HepG2 (cell line): ENCODE data around the gene C1orf216. TPM values are rescaled to one million over a fixed set of nuclear protein-coding genes. Genes with fewer than 3 reads are reported as not detected.

Source experiments
- ATAD3A ChIP-seq: sonication (generic); formaldehyde crosslinking; IDR thresholded peaks from 2 replicates; pipeline ENCODE4 v1.4.0; 2020; ENCODE audit warnings: missing genetic modification reagents
- CERS6 ChIP-seq: sonication (generic); formaldehyde crosslinking; IDR thresholded peaks from 2 replicates; pipeline ENCODE4 v1.5.0; 2020; ENCODE audit warnings: missing genetic modification reagents
- GABPA ChIP-seq, 2 experiments: IDR thresholded peaks; 2 replicates each; pipeline ENCODE4 v1.6.1; 2011 to 2016; ENCODE audit warnings: low read depth in 2 of 2, low read length in 1 of 2, missing biosample characterization in 1 of 2, missing genetic modification characterization in 1 of 2
- GLI4 ChIP-seq: sonication (generic); formaldehyde crosslinking; IDR thresholded peaks from 2 replicates; pipeline ENCODE4 v1.5.1; 2020; ENCODE audit warnings: missing genetic modification reagents, mild to moderate bottlenecking, moderate library complexity, borderline replicate concordance
- GMEB2 ChIP-seq: IDR thresholded peaks from 2 replicates; pipeline ENCODE4 v1.6.1; 2016; ENCODE audit warnings: missing biosample characterization, missing genetic modification reagents, low read depth
- HNF4A ChIP-seq: sonication (generic); formaldehyde crosslinking; IDR thresholded peaks from 2 replicates; pipeline ENCODE4 v1.4.0; 2020; ENCODE audit warnings: missing genetic modification reagents
- MEF2D ChIP-seq: sonication (generic); formaldehyde crosslinking; IDR thresholded peaks from 2 replicates; pipeline ENCODE4 v1.5.1; 2020; ENCODE audit warnings: mild to moderate bottlenecking, missing genetic modification reagents
- PAF1 ChIP-seq: IDR thresholded peaks from 2 replicates; pipeline ENCODE4 v1.6.1; 2016; ENCODE audit warnings: missing genetic modification reagents, missing compliant biosample characterization
- REL ChIP-seq: sonication (generic); formaldehyde crosslinking; conservative IDR thresholded peaks from 2 replicates; pipeline ENCODE4 v1.8.0; 2022; ENCODE audit warnings: mild to moderate bottlenecking, missing genetic modification reagents, moderate library complexity
- SALL1 ChIP-seq: sonication (generic); formaldehyde crosslinking; IDR thresholded peaks from 2 replicates; pipeline ENCODE4 v1.8.0; 2022; ENCODE audit warnings: mild to moderate bottlenecking, missing genetic modification reagents
- SMC3 ChIP-seq: IDR thresholded peaks from 2 replicates; pipeline ENCODE4 v1.6.1; 2011; ENCODE audit warnings: low read length, improper control_type of control experiment
- TCF12 ChIP-seq, 2 experiments: fragments of 450-650 bp in 1 of 2; sonication (generic) in 1 of 2; formaldehyde crosslinking in 1 of 2; IDR thresholded peaks; 2 replicates each; pipeline versions ENCODE4 v1.6.1 to v1.8.0; 2017 to 2022; ENCODE audit warnings: antibody characterized with exemption in 1 of 2, mild to moderate bottlenecking in 1 of 2, missing genetic modification reagents in 1 of 2, moderate library complexity in 1 of 2
- TRIM24 ChIP-seq: sonication (generic); formaldehyde crosslinking; IDR thresholded peaks from 2 replicates; pipeline ENCODE4 v1.8.0; 2022; ENCODE audit warnings: mild to moderate bottlenecking, missing genetic modification reagents
- ZBTB21 ChIP-seq: sonication (generic); formaldehyde crosslinking; IDR thresholded peaks from 2 replicates; pipeline ENCODE4 v1.4.0; 2020; ENCODE audit warnings: missing genetic modification reagents
- ZFX ChIP-seq: sonication (generic); formaldehyde crosslinking; IDR thresholded peaks from 2 replicates; pipeline ENCODE4 v1.4.0; 2020; ENCODE audit warnings: mild to moderate bottlenecking, low read depth, missing genetic modification reagents, moderate library complexity
- ZNF143 ChIP-seq: sonication (generic); formaldehyde crosslinking; IDR thresholded peaks from 2 replicates; pipeline ENCODE4 v1.4.0; 2020; ENCODE audit warnings: missing genetic modification reagents
- ZNF652 ChIP-seq: IDR thresholded peaks from 2 replicates; pipeline ENCODE4 v1.6.1; 2016; ENCODE audit warnings: low read depth, borderline replicate concordance
- ZNF775 ChIP-seq: sonication (generic); formaldehyde crosslinking; IDR thresholded peaks from 2 replicates; pipeline ENCODE4 v1.4.0; 2020; ENCODE audit warnings: missing genetic modification reagents, mild to moderate bottlenecking, moderate library complexity, borderline replicate concordance
- polyA plus RNA-seq, 8 experiments: library from polyadenylated mRNA; depleted of rRNA in 3 of 8; stranded (reverse) in 7 of 8; unstranded in 1 of 8; fragments of >200 nt; fragmentation: Illumina TruSeq in 4 of 8; extraction: Trizol in 4 of 8; gene quantifications; 2 replicates each; pipeline versions ENCODE4 v1.2.1 to v1.2.3, GENCODE V29; 2011 to 2016; ENCODE audit warnings: low read depth in 4 of 8, missing spikeins in 1 of 8, mixed read lengths in 1 of 8; ENCODE audit not compliant: insufficient read depth in 1 of 8
- total RNA-seq, 5 experiments: library from RNA; depleted of rRNA; stranded (reverse); fragments of >200 nt; fragmentation: Illumina TruSeq; extraction: Trizol; gene quantifications; 2 replicates each; pipeline ENCODE4 v1.2.3, GENCODE V29; 2016; ENCODE audit warnings: low read depth in 1 of 5
- TF ChIP-seq, protein P1 (sequence below): sonication (generic); formaldehyde crosslinking; IDR thresholded peaks from 2 replicates; pipeline ENCODE4 v1.5.1; 2020; ENCODE audit warnings: mild to moderate bottlenecking, missing genetic modification reagents, borderline replicate concordance
- TF ChIP-seq, protein P2 (sequence below): sonication (generic); formaldehyde crosslinking; IDR thresholded peaks from 2 replicates; pipeline ENCODE4 v1.4.0; 2020; ENCODE audit warnings: missing genetic modification reagents

The C1orf216 gene
- total and polyA plus RNA-seq, 2 of the 13 experiments (the other 11 are each of a cell fraction or from before 2014, with no cell fraction given), result 0.48 to 1.1 TPM

GRCh38 chr1:35715568-35716002, 3.1 kb downstream of the C1orf216 start (continued):
- no peak for TF ChIP-seq ZNF775 (CRISPR knock-in tag)
- TF ChIP-seq MEF2D (CRISPR knock-in tag), result 0 out of 2 replicates have a peak, but pooled peaks have one; percentile 14
- TF ChIP-seq SALL1 (CRISPR knock-in tag), result 0 out of 2 replicates have a peak, but pooled peaks have one; percentile 35
- no peak for TF ChIP-seq ATAD3A
- no peak for TF ChIP-seq GLI4 (CRISPR knock-in tag)
- TF ChIP-seq, protein P1, sequence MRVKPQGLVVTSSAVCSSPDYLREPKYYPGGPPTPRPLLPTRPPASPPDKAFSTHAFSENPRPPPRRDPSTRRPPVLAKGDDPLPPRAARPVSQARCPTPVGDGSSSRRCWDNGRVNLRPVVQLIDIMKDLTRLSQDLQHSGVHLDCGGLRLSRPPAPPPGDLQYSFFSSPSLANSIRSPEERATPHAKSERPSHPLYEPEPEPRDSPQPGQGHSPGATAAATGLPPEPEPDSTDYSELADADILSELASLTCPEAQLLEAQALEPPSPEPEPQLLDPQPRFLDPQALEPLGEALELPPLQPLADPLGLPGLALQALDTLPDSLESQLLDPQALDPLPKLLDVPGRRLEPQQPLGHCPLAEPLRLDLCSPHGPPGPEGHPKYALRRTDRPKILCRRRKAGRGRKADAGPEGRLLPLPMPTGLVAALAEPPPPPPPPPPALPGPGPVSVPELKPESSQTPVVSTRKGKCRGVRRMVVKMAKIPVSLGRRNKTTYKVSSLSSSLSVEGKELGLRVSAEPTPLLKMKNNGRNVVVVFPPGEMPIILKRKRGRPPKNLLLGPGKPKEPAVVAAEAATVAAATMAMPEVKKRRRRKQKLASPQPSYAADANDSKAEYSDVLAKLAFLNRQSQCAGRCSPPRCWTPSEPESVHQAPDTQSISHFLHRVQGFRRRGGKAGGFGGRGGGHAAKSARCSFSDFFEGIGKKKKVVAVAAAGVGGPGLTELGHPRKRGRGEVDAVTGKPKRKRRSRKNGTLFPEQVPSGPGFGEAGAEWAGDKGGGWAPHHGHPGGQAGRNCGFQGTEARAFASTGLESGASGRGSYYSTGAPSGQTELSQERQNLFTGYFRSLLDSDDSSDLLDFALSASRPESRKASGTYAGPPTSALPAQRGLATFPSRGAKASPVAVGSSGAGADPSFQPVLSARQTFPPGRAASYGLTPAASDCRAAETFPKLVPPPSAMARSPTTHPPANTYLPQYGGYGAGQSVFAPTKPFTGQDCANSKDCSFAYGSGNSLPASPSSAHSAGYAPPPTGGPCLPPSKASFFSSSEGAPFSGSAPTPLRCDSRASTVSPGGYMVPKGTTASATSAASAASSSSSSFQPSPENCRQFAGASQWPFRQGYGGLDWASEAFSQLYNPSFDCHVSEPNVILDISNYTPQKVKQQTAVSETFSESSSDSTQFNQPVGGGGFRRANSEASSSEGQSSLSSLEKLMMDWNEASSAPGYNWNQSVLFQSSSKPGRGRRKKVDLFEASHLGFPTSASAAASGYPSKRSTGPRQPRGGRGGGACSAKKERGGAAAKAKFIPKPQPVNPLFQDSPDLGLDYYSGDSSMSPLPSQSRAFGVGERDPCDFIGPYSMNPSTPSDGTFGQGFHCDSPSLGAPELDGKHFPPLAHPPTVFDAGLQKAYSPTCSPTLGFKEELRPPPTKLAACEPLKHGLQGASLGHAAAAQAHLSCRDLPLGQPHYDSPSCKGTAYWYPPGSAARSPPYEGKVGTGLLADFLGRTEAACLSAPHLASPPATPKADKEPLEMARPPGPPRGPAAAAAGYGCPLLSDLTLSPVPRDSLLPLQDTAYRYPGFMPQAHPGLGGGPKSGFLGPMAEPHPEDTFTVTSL (CRISPR knock-in tag), result no peak
- TF ChIP-seq ZBTB21 (CRISPR knock-in tag), result no peak
- TF ChIP-seq PAF1 (CRISPR knock-in tag), result no peak
- TF ChIP-seq TRIM24 (CRISPR knock-in tag), result no peak
- TF ChIP-seq ZNF143 (CRISPR knock-in tag), result no peak
- no peak for TF ChIP-seq REL (CRISPR knock-in tag)
- TF ChIP-seq HNF4A (CRISPR knock-in tag), result no peak
- TF ChIP-seq ZFX, result peak; percentile 60; the same call in 1 of the 2 replicates
- TF ChIP-seq, protein P2, sequence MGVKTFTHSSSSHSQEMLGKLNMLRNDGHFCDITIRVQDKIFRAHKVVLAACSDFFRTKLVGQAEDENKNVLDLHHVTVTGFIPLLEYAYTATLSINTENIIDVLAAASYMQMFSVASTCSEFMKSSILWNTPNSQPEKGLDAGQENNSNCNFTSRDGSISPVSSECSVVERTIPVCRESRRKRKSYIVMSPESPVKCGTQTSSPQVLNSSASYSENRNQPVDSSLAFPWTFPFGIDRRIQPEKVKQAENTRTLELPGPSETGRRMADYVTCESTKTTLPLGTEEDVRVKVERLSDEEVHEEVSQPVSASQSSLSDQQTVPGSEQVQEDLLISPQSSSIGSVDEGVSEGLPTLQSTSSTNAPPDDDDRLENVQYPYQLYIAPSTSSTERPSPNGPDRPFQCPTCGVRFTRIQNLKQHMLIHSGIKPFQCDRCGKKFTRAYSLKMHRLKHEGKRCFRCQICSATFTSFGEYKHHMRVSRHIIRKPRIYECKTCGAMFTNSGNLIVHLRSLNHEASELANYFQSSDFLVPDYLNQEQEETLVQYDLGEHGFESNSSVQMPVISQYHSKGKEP (CRISPR knock-in tag), result no peak
- TF ChIP-seq SMC3, result peak; percentile 63
- no peak for TF ChIP-seq TCF12 (IDR thresholded peaks at IDR 0.05)
- no peak for TF ChIP-seq TCF12 (CRISPR knock-in tag; IDR thresholded peaks at IDR 0.05)
- TF ChIP-seq CERS6 (CRISPR knock-in tag), result no peak
- TF ChIP-seq GMEB2, result no peak
- TF ChIP-seq GABPA (IDR thresholded peaks at IDR 0.05; ENCODE audit: low read depth, low read length), result no peak
- peak; percentile 76 for TF ChIP-seq GABPA (CRISPR knock-in tag; IDR thresholded peaks at IDR 0.05; ENCODE audit: low read depth)
- no peak for TF ChIP-seq ZNF652
